Keratinocyte (primary cell): ENCODE data around the gene CASQ1. TPM values are rescaled to one million over a fixed set of nuclear protein-coding genes. Genes with fewer than 3 reads are reported as not detected.

Experiments used
- DNase-seq: peaks from one replicate; pipeline ENCODE4 v3.0.0-alpha.2; 2011; ENCODE audit warnings: low read depth, missing footprints, low spot score
- FAIRE-seq: peaks from 2 replicates; lab custom pipeline; 2011; peaks lifted over from hg19 to GRCh38; lab: Jason Lieb, UNC
- H2AFZ ChIP-seq: 2 replicates; pipeline ENCODE4 v1.6.0; 2012; ENCODE audit warnings: low read length, control low read depth, inconsistent platforms; ENCODE audit not compliant: control insufficient read depth
- H3K27ac ChIP-seq: 2 replicates; pipeline ENCODE4 v1.5.1; 2011; ENCODE audit warnings: low read length; ENCODE audit not compliant: control insufficient read depth, insufficient read depth
- H3K27me3 ChIP-seq: 3 replicates; pipeline ENCODE4 v1.6.0; 2011; ENCODE audit warnings: low read length; ENCODE audit not compliant: control insufficient read depth, insufficient read depth; ENCODE audit errors: extremely low read depth
- H3K36me3 ChIP-seq, 2 experiments: 2 replicates in 1 of 2; 3 replicates in 1 of 2; pipeline ENCODE4 v1.5.1; 2011; ENCODE audit warnings: low read length in 2 of 2, mild to moderate bottlenecking in 1 of 2; ENCODE audit not compliant: control insufficient read depth in 2 of 2, insufficient read depth in 2 of 2; ENCODE audit errors: extremely low read depth in 1 of 2
- H3K4me1 ChIP-seq: 3 replicates; pipeline ENCODE4 v1.5.1; 2011; ENCODE audit warnings: low read length; ENCODE audit not compliant: control insufficient read depth, insufficient read depth; ENCODE audit errors: extremely low read depth
- H3K4me2 ChIP-seq: 3 replicates; pipeline ENCODE4 v1.6.0; 2011; ENCODE audit warnings: low read depth, low read length; ENCODE audit not compliant: control insufficient read depth, insufficient read depth; ENCODE audit errors: extremely low read depth
- H3K4me3 ChIP-seq, 3 experiments: fragments of 200-600 bp in 1 of 3; sonication (generic) in 1 of 3; 2 replicates in 2 of 3; 3 replicates in 1 of 3; pipeline ENCODE4 v1.5.1; 2011 to 2016; ENCODE audit warnings: low read length in 3 of 3, mild to moderate bottlenecking in 3 of 3, control low read depth in 2 of 3, inconsistent platforms in 1 of 3, low read depth in 1 of 3, mixed read lengths in 1 of 3, mixed run types in 1 of 3, moderate library complexity in 1 of 3; ENCODE audit not compliant: control insufficient read depth in 2 of 3, insufficient read depth in 2 of 3; ENCODE audit errors: extremely low read depth in 1 of 3
- H3K79me2 ChIP-seq: 2 replicates; pipeline ENCODE4 v1.6.0; 2012; ENCODE audit warnings: low read length; ENCODE audit not compliant: control insufficient read depth, insufficient read depth
- H3K9ac ChIP-seq: 3 replicates; pipeline ENCODE4 v1.6.0; 2011; ENCODE audit warnings: low read length; ENCODE audit not compliant: control insufficient read depth, insufficient read depth; ENCODE audit errors: extremely low read depth
- H3K9me1 ChIP-seq: 3 replicates; pipeline ENCODE4 v1.6.0; 2011; ENCODE audit warnings: low read length; ENCODE audit not compliant: control insufficient read depth, insufficient read depth; ENCODE audit errors: extremely low read depth
- H3K9me3 ChIP-seq: 2 replicates; pipeline ENCODE4 v1.5.1; 2012; ENCODE audit warnings: low read depth, low read length; ENCODE audit not compliant: control insufficient read depth
- H4K20me1 ChIP-seq: 3 replicates; pipeline ENCODE4 v1.6.0; 2011; ENCODE audit warnings: low read length; ENCODE audit not compliant: control insufficient read depth, insufficient read depth; ENCODE audit errors: extremely low read depth
- EZH2 ChIP-seq: IDR thresholded peaks from one replicate; pipeline ENCODE4 v1.6.1; 2012; ENCODE audit warnings: inconsistent platforms, mild to moderate bottlenecking, low read length, moderate library complexity
- dilution Hi-C: fragments of 300-500 bp; cut with MboI; formaldehyde crosslinking; loops from one replicate; pipeline ENCODE4 v1.7.0; 2020; ENCODE audit warnings: low sequenced_read_pairs; ENCODE audit not compliant: extremely low pct_ligation_motif_present
- polyA plus RNA-seq, 5 experiments: library from polyadenylated mRNA; depleted of rRNA in 3 of 5; stranded (reverse) in 3 of 5; stranded (forward) in 1 of 5; unstranded in 1 of 5; fragments of >200 nt; gene quantifications; 1 replicate in 1 of 5; 2 replicates in 3 of 5; 3 replicates in 1 of 5; pipeline versions ENCODE4 v1.2.1 to v1.2.3, GENCODE V29; 2011 to 2012; ENCODE audit warnings: missing spikeins in 2 of 5, low read depth in 1 of 5, low replicate concordance in 1 of 5
- TF ChIP-seq, protein P1 (sequence below), 3 experiments: IDR thresholded peaks in 1 of 3; conservative IDR thresholded peaks in 1 of 3; optimal IDR thresholded peaks in 1 of 3; 2 replicates in 2 of 3; 3 replicates in 1 of 3; pipeline versions ENCODE3 to v1.5.1; 2011; ENCODE audit warnings: low read length in 3 of 3, mild to moderate bottlenecking in 3 of 3, moderate library complexity in 2 of 3, control low read depth in 1 of 3, inconsistent platforms in 1 of 3; ENCODE audit not compliant: insufficient read depth in 2 of 3; ENCODE audit errors: extremely low read depth in 1 of 3

Gene CASQ1
- polyA plus RNA-seq, 1 donor (not counting 4 experiments of a cell fraction or from before 2014, with no cell fraction given): not detected

DNA sequence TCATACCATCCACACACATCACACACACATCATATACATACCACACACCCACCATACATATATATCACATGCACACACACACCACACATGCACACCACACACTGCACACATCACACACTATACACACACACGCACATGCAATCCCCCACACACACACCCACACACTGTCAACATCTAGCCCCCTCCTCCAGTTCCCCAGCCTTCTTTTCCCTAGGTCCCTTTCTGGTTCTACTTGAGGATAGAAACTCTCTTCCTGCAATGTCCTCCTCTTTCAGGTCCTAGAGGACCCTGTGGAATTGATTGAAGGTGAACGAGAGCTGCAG, 4.3 kb downstream of the CASQ1 start:
- dilution Hi-C loops: loop anchor here (5.0 kb wide), 1 partner anchor 87 kb away; no protein-coding TSS in a partner anchor
- H2AFZ ChIP-seq: no peak overlapping the region

DNA sequence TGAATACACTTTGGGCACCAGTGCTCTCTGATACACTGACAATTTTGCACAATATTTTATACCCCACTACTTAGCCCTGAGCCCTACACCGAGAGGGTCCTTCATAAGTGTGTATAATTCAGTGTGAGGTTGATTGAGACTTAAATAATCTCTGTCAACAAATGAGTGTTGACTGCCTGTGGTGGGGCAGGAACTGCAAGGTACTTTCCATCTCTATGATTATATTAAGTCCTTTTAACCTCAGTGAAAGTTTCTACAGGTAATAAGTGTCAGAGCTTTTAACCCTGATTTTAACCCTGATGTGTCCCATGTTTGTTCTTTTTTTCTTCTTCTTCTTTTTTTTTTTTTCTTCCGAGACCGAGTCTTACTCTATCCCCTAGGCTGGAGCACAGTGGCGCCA, 5.8 kb downstream of the CASQ1 start:
- no peak overlapping the region for H3K4me3 ChIP-seq
- no peak overlapping the region for H2AFZ ChIP-seq
- H3K4me2 ChIP-seq: no peak overlapping the region
- no peaks in the 10 kb centered on the region for H3K36me3 ChIP-seq
- no peaks in the 10 kb centered on the region for H3K79me2 ChIP-seq
- H3K9me1 ChIP-seq: no peaks in the 10 kb centered on the region
- H4K20me1 ChIP-seq: no peaks in the 10 kb centered on the region
- H3K9ac ChIP-seq: no peak overlapping the region
- H3K27ac ChIP-seq: no peak overlapping the region
- FAIRE-seq: no peak
- H3K27me3 ChIP-seq: no peaks in the 10 kb centered on the region
- TF ChIP-seq EZH2: no peak
- TF ChIP-seq, protein P1, sequence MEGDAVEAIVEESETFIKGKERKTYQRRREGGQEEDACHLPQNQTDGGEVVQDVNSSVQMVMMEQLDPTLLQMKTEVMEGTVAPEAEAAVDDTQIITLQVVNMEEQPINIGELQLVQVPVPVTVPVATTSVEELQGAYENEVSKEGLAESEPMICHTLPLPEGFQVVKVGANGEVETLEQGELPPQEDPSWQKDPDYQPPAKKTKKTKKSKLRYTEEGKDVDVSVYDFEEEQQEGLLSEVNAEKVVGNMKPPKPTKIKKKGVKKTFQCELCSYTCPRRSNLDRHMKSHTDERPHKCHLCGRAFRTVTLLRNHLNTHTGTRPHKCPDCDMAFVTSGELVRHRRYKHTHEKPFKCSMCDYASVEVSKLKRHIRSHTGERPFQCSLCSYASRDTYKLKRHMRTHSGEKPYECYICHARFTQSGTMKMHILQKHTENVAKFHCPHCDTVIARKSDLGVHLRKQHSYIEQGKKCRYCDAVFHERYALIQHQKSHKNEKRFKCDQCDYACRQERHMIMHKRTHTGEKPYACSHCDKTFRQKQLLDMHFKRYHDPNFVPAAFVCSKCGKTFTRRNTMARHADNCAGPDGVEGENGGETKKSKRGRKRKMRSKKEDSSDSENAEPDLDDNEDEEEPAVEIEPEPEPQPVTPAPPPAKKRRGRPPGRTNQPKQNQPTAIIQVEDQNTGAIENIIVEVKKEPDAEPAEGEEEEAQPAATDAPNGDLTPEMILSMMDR (optimal IDR thresholded peaks at IDR 0.05 in 1 of 3, IDR thresholded peaks at IDR 0.05 in 1 of 3, conservative IDR thresholded peaks at IDR 0.05 in 1 of 3; ENCODE audit: extremely low read depth in 1 of 3, insufficient read depth in 2 of 3, low read length in 3 of 3): no peak
- no peaks in the 10 kb centered on the region for H3K4me1 ChIP-seq
- no peaks in the 10 kb centered on the region for H3K9me3 ChIP-seq
- dilution Hi-C loops: loop anchor here (5.0 kb wide), 1 partner anchor 89 kb away; no protein-coding TSS in a partner anchor
- DNase-seq: no peak

More for the DNA sequence above, 4.3 kb downstream of the CASQ1 start:
- Histone ChIP-seq H3K36me3 (no peaks in the 10 kb centered on the region), H3K4me2 (no peak overlapping the region), H3K9ac (no peak overlapping the region), H4K20me1 (no peaks in the 10 kb centered on the region), H3K27me3 (no peaks in the 10 kb centered on the region), H3K9me1 (no peaks in the 10 kb centered on the region), H3K9me3 (no peaks in the 10 kb centered on the region), H3K27ac (no peak overlapping the region), H3K4me1 (no peaks in the 10 kb centered on the region), H3K4me3 (no peak overlapping the region), H3K79me2 (no peaks in the 10 kb centered on the region)
- no peak for FAIRE-seq
- TF ChIP-seq, protein P1 (optimal IDR thresholded peaks at IDR 0.05 in 1 of 3, IDR thresholded peaks at IDR 0.05 in 1 of 3, conservative IDR thresholded peaks at IDR 0.05 in 1 of 3; ENCODE audit: extremely low read depth in 1 of 3, insufficient read depth in 2 of 3, low read length in 3 of 3): no peak
- TF ChIP-seq EZH2: no peak
- no peak for DNase-seq
